ENCODE data around the gene SYNJ2. TPM values are rescaled to one million over a fixed set of nuclear protein-coding genes. Genes with fewer than 3 reads are reported as not detected.

The SYNJ2 gene
- total RNA-seq, 1 donor from 2014 or later, result 7.4 TPM

DNA sequence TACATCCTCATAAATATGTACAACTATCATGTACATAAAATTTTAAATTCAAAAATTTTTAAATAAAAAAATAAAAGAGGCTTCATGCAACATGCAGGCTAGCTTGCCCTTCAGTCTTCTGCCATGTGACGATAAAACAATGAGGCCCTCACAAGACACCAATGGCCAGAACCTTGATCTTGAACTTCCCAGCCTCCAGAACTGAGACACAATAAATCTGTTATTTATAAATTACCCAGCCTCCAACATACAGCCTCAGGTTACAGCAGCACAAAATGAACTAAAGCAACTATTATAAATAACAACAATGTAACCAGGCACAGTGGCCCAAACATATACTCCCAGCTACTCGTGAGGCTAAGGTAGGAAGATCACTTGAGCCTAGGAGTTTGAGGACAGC, 143.6 kb downstream of the SYNJ2 start:
- no peak for DNase-seq

GRCh38 chr6:158131926-158132325, 150.3 kb downstream of the SYNJ2 start:
- DNase-seq, result no peak

DNA sequence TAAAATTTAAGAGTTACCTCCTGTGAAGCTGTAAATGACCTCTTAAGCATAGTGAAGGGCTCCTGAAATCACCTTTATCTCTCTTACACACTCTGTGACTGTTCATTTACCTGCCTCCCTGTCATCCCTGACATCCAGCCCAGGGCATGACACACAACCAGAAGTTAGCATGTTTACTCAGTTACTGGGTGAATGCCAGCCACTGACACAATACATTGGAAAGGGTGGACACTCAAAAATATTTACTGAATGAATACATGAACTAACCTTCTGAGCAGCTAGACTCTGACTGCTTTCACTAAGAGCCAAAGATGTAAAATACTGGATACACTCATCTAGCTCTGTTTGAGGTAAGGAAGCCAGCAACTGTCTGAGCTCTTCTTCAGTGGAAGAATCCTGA, 161.1 kb downstream of the SYNJ2 start:
- no peak for DNase-seq

DNA sequence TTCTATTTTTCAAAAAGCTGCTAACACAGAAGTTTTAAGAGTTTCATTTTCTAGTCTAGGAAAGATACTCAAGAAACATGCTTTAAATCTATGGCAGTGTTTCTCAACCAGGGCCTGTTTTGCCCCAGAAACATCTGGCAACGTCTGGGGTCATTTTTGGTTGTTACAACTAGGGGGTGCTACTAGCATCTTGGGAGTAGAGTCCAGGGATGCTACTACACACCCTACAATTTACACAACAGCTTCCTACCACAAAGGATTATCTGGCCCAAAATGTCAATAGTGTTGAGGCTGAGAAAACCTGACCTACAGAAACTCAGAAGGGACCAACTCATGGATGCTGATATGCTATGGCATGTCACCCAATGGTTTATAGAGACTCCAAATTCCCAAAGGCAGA, 162.0 kb downstream of the SYNJ2 start:
- DNase-seq, result no peak

Small RNAs within 50 kb of the gene (small RNA-seq; reads per million reads assigned to genes)
- not detected for gene RNU6-786P (ENCODE audit: low replicate concordance)

Other genes starting within 250 kb of the SYNJ2 start
- 28.6 TPM for gene SNX9, start 158.6 kb upstream of the SYNJ2 start, total RNA-seq
- 6.5 TPM for gene SERAC1, start 186.4 kb downstream of the SYNJ2 start, total RNA-seq
- 4.5 TPM for gene GTF2H5, start 186.5 kb downstream of the SYNJ2 start, total RNA-seq

All from skin of body (tissue), 3 donors.